GM12878 (cell line): ENCODE data around the gene KCTD14. TPM values are rescaled to one million over a fixed set of nuclear protein-coding genes. Genes with fewer than 3 reads are reported as not detected.

ENCODE experiments used
- ATAC-seq: fragments of 200-7000 bp; cut with Tn5 transposase; 3 replicates; pipeline ENCODE4 v1.9.1; 2020; ENCODE audit warnings: mild to moderate bottlenecking, moderate library complexity
- BruUV-seq: library from RNA; stranded (reverse); fragments of 400-500 nt; replicated peaks from 2 replicates; lab custom pipeline; 2021; lab: Mats Ljungman, UMichigan
- CTCF ChIA-PET: fragments of 300-600 bp; sonication (Branson Sonifier 250); formaldehyde crosslinking; extraction: SDS; loops from one replicate; lab custom pipeline; 2021; ENCODE audit warnings: inconsistent platforms; lab: Yijun Ruan, JAX
- POLR2A ChIA-PET: fragments of 350-600 bp; formaldehyde crosslinking; extraction: SDS; loops from one replicate; lab custom pipeline; 2021; ENCODE audit warnings: inconsistent platforms; lab: Charles Lee
- RAD21 ChIA-PET: fragments of 300-600 bp; sonication (Branson Sonifier 250); formaldehyde crosslinking; loops from one replicate; lab custom pipeline; 2023; ENCODE audit warnings: antibody characterized with exemption; ENCODE audit not compliant: unreplicated experiment; lab: Charles Lee
- SMC1A ChIA-PET: fragments of 300-600 bp; sonication (Branson Sonifier 250); formaldehyde crosslinking; loops from one replicate; lab custom pipeline; 2023; ENCODE audit not compliant: unreplicated experiment, uncharacterized antibody; lab: Charles Lee
- DNase-seq: peaks from one replicate; pipeline ENCODE4 v3.0.0-alpha.2; 2011; ENCODE audit warnings: low read depth, low spot score
- FAIRE-seq: peaks from 3 replicates; lab custom pipeline; 2011; peaks lifted over from hg19 to GRCh38; lab: Jason Lieb, UNC
- H2AFZ ChIP-seq: 2 replicates; pipeline ENCODE4 v1.6.0; 2011; ENCODE audit warnings: low read depth, low read length, control low read depth; ENCODE audit not compliant: control insufficient read depth
- H3K27ac ChIP-seq: 2 replicates; pipeline ENCODE4 v1.5.1; 2011; ENCODE audit warnings: control low read depth; ENCODE audit not compliant: control insufficient read depth, insufficient read depth
- H3K27me3 ChIP-seq, 2 experiments: replicated peaks in 1 of 2; 2 replicates each; pipeline versions ENCODE4 v1.6.0 to v1.6.1; 2011; ENCODE audit warnings: low read length in 1 of 2; ENCODE audit not compliant: control insufficient read depth in 2 of 2, insufficient read depth in 2 of 2
- H3K36me3 ChIP-seq, 2 experiments: 2 replicates each; pipeline ENCODE4 v1.5.1; 2011; ENCODE audit warnings: low read length in 1 of 2; ENCODE audit not compliant: control insufficient read depth in 2 of 2, insufficient read depth in 2 of 2
- H3K4me1 ChIP-seq: 2 replicates; pipeline ENCODE4 v1.6.1; 2011; ENCODE audit warnings: mild to moderate bottlenecking, low read length, moderate library complexity, mixed read lengths; ENCODE audit not compliant: control insufficient read depth, insufficient read depth
- H3K4me2 ChIP-seq: 2 replicates; pipeline ENCODE4 v1.6.0; 2011; ENCODE audit warnings: control low read depth; ENCODE audit not compliant: control insufficient read depth, insufficient read depth
- H3K4me3 ChIP-seq: fragments of 200-600 bp; sonication (generic); 2 replicates; pipeline ENCODE4 v1.5.1; 2016
- H3K79me2 ChIP-seq: 2 replicates; pipeline ENCODE4 v1.6.0; 2011; ENCODE audit warnings: low read length; ENCODE audit not compliant: control insufficient read depth, insufficient read depth
- H3K9ac ChIP-seq: 2 replicates; pipeline ENCODE4 v1.8.0; 2011; ENCODE audit warnings: low read length, control low read depth, mixed read lengths; ENCODE audit not compliant: control insufficient read depth, insufficient read depth
- H3K9me3 ChIP-seq: replicated peaks from 3 replicates; pipeline ENCODE4 v1.5.1; 2011; ENCODE audit warnings: mild to moderate bottlenecking, low read length; ENCODE audit not compliant: control insufficient read depth, insufficient read depth
- H4K20me1 ChIP-seq: 2 replicates; pipeline ENCODE4 v1.6.0; 2011; ENCODE audit not compliant: control insufficient read depth, insufficient read depth
- BHLHE40 ChIP-seq, 2 experiments: fragments of 450-650 bp in 1 of 2; IDR thresholded peaks; 2 replicates each; pipeline ENCODE4 v1.6.1; 2011 to 2017; ENCODE audit warnings: low read depth in 2 of 2, borderline replicate concordance in 1 of 2, improper control_type of control experiment in 1 of 2, low read length in 1 of 2, mild to moderate bottlenecking in 1 of 2
- ELK1 ChIP-seq: IDR thresholded peaks from 2 replicates; pipeline ENCODE4 v1.6.1; 2012; ENCODE audit warnings: low read depth, low read length, improper control_type of control experiment
- IRF3 ChIP-seq: fragments of 450-650 bp; IDR thresholded peaks from 2 replicates; pipeline ENCODE4 v1.6.1; 2014; ENCODE audit warnings: mild to moderate bottlenecking
- MAX ChIP-seq: IDR thresholded peaks from 2 replicates; pipeline ENCODE4 v1.6.1; 2012; ENCODE audit warnings: low read depth, low read length, improper control_type of control experiment
- NRF1 ChIP-seq: conservative IDR thresholded peaks from 2 replicates; pipeline ENCODE4 v1.6.1; 2011; ENCODE audit warnings: mild to moderate bottlenecking, low read depth, low read length, improper control_type of control experiment
- PAX5 ChIP-seq: IDR thresholded peaks from 2 replicates; pipeline ENCODE4 v1.6.1; 2011; ENCODE audit warnings: low read depth, low read length, borderline replicate concordance
- SIX5 ChIP-seq: IDR thresholded peaks from 2 replicates; pipeline ENCODE4 v1.6.1; 2011; ENCODE audit warnings: mild to moderate bottlenecking, low read depth, low read length, moderate library complexity; ENCODE audit not compliant: severe bottlenecking
- SMARCA5 ChIP-seq: fragments of 450-650 bp; IDR thresholded peaks from 2 replicates; pipeline ENCODE4 v1.6.1; 2017; ENCODE audit warnings: mild to moderate bottlenecking
- TARDBP ChIP-seq: IDR thresholded peaks from 2 replicates; pipeline ENCODE4 v1.6.1; 2016; ENCODE audit warnings: borderline replicate concordance
- USF1 ChIP-seq: IDR thresholded peaks from 2 replicates; pipeline ENCODE4 v1.6.1; 2011; ENCODE audit warnings: borderline replicate concordance, low read depth, mild to moderate bottlenecking, moderate library complexity, mixed read lengths, low read length; ENCODE audit not compliant: insufficient read depth; ENCODE audit errors: extremely low read length
- YY1 ChIP-seq: IDR thresholded peaks from 2 replicates; pipeline ENCODE4 v1.6.1; 2011; ENCODE audit warnings: low read depth, mild to moderate bottlenecking, low read length
- ZBED1 ChIP-seq: IDR thresholded peaks from 2 replicates; pipeline ENCODE4 v1.6.1; 2016; ENCODE audit warnings: borderline replicate concordance
- ZNF207 ChIP-seq: fragments of 450-650 bp; IDR thresholded peaks from 2 replicates; pipeline ENCODE4 v1.6.1; 2014; ENCODE audit warnings: antibody characterized with exemption, mild to moderate bottlenecking, borderline replicate concordance
- WGBS: methylation state at CpG from one replicate; pipeline ENCODE4 v1.1.6; 2016; ENCODE audit warnings: low lambda C conversion rate; ENCODE audit not compliant: insufficient replicate concordance, insufficient coverage; ENCODE audit errors: missing lambda C conversion rate; 5-methylcytosine and 5-hydroxymethylcytosine counted together
- in situ Hi-C: fragments of 300-500 bp; cut with MboI; formaldehyde crosslinking; loops from 9 replicates; pipeline ENCODE4 v1.14.3; 2018; ENCODE audit warnings: mixed read lengths
- intact Hi-C: fragments of 100-400 bp; cut with micrococcal nuclease; formaldehyde crosslinking; loops from one replicate; pipeline ENCODE4 v1.14.2; 2022; ENCODE audit not compliant: unreplicated experiment
- polyA plus RNA-seq, 11 experiments: library from polyadenylated mRNA; depleted of rRNA in 4 of 11; unstranded in 6 of 11; stranded (reverse) in 5 of 11; fragments of >200 nt; fragmentation: Nextera tagmentation in 4 of 11; fragmentation: Illumina TruSeq in 1 of 11; extraction: Ambion mirVana in 4 of 11; extraction: Trizol in 1 of 11; gene quantifications; 1 replicate in 1 of 11; 2 replicates in 10 of 11; pipeline versions ENCODE4 v1.2.1 to v1.2.3, GENCODE V29; 2011 to 2016; ENCODE audit warnings: inconsistent platforms in 2 of 11, missing spikeins in 2 of 11, low read depth in 1 of 11
- total RNA-seq, 4 experiments: library from RNA; depleted of rRNA in 3 of 4; stranded (reverse); fragments of >200 nt in 3 of 4; fragmentation: Illumina TruSeq in 1 of 4; extraction: Trizol in 1 of 4; gene quantifications; 2 replicates each; pipeline versions ENCODE4 v1.2.1 to v1.2.3, GENCODE V29; 2013 to 2021

Gene KCTD14
- total and polyA plus RNA-seq, 10 of the 15 experiments (the other 5 are each of a cell fraction or from before 2014, with no cell fraction given): 0.11 to 0.63 (median 0.48) TPM

- Histone ChIP-seq H3K4me2 (no peak overlapping the region), H3K79me2 (no peaks in the 10 kb centered on the region), H2AFZ (no peak overlapping the region), H3K36me3 (no peaks in the 10 kb centered on the region), H3K4me1 (peaks cover 7% of the 10 kb centered on the region), H3K4me3 (no peak overlapping the region), H3K27me3 (no peaks in the 10 kb centered on the region), H4K20me1 (no peaks in the 10 kb centered on the region), H3K9me3 (no peaks in the 10 kb centered on the region), H3K9ac (no peak overlapping the region), H3K27ac (no peak overlapping the region)
- ChIA-PET RAD21 (no interaction called here), POLR2A (interaction anchor here (0.9 to 1.1 kb wide), 2 partner anchors 13 to 43 kb away, joined by 3 to 4 read pairs; partner anchors contain the start of gene INTS4), CTCF (no interaction called here), SMC1A (interaction anchor here (1.6 kb wide), 1 partner anchor 22 kb away, joined by 6 read pairs; no protein-coding TSS in a partner anchor)
- in situ Hi-C loops (no loop called here), intact Hi-C loops (no loop called here)
- TF ChIP-seq BHLHE40 (IDR thresholded peaks at IDR 0.05; ENCODE audit: borderline replicate concordance in 1 of 2, low read depth in 2 of 2, low read length in 1 of 2) (no peak), YY1 (no peak), PAX5 (no peak)
- WGBS: 71% methylated on average over 9 of the region's 9 CpGs
- DNase-seq: no peak
- FAIRE-seq: no peak
- ATAC-seq: no peak
- no TSS peak for BruUV-seq
Measured at GRCh38 chr11:78037825-78038620, 14.9 kb upstream of the KCTD14 start.

GRCh38 chr11:78037056-78037455 is 14.0 kb upstream of the KCTD14 start:
- H2AFZ ChIP-seq: no peak overlapping the region
- intact Hi-C loops: no loop called here
- ChIA-PET SMC1A (interaction anchor here (1.0 to 1.6 kb wide), 2 partner anchors 21 to 37 kb away, joined by 3 to 6 read pairs; no protein-coding TSS in a partner anchor), CTCF (interaction anchor here (1.6 to 1.7 kb wide), 2 partner anchors 9 to 37 kb away, joined by 6 to 9 read pairs; no protein-coding TSS in a partner anchor), POLR2A (interaction anchor here (1.1 kb wide), 1 partner anchor 42 kb away, joined by 4 read pairs; the partner anchor contains the start of gene INTS4), RAD21 (no interaction called here)
- no peak for FAIRE-seq
- in situ Hi-C loops: no loop called here
- H3K27me3 ChIP-seq: no peaks in the 10 kb centered on the region
- no peak overlapping the region for H3K4me2 ChIP-seq
- no peak overlapping the region for H3K4me3 ChIP-seq
- 24% methylated on average over 3 of the region's 3 CpGs for WGBS
- no peaks in the 10 kb centered on the region for H3K9me3 ChIP-seq
- H3K4me1 ChIP-seq: peaks cover 8% of the 10 kb centered on the region
- DNase-seq: no peak
- BruUV-seq: no TSS peak
- no peaks in the 10 kb centered on the region for H3K79me2 ChIP-seq
- H3K36me3 ChIP-seq: no peaks in the 10 kb centered on the region
- no peak overlapping the region for H3K27ac ChIP-seq
- ATAC-seq: no peak
- H3K9ac ChIP-seq: no peak overlapping the region
- no peaks in the 10 kb centered on the region for H4K20me1 ChIP-seq
- TF ChIP-seq NRF1 (no peak), SIX5 (no peak), IRF3 (no peak), MAX (no peak), ELK1 (no peak), TARDBP (no peak), SMARCA5 (no peak), ZNF207 (no peak), ZBED1 (no peak), USF1 (no peak)
